ENCODE data around the gene PIK3C3. TPM values are rescaled to one million over a fixed set of nuclear protein-coding genes. Genes with fewer than 3 reads are reported as not detected.

The PIK3C3 gene
- total and polyA plus RNA-seq, 9 of the 15 experiments (the other 6 are each of a cell fraction or from before 2014, with no cell fraction given): 27.0 to 101 (median 42.9) TPM

- H3K27me3 ChIP-seq (ENCODE audit: control insufficient read depth in 2 of 2, insufficient read depth in 2 of 2, low read length in 2 of 2): no peaks in the 10 kb centered on the region
- POLR2A ChIA-PET: interaction anchor here (0.6 to 1.0 kb wide), 2 partner anchors 10 to 48 kb away, joined by 3 read pairs; no protein-coding TSS in a partner anchor
- CTCF ChIA-PET (ENCODE audit: low intra/inter-chr PET ratio): interaction anchor here (0.8 kb wide), 1 partner anchor 1534 kb away, joined by 5 read pairs; no protein-coding TSS in a partner anchor
- H2AFZ ChIP-seq (ENCODE audit: low read depth, low read length): no peak overlapping the region
- no peak overlapping the region for H3K9ac ChIP-seq (ENCODE audit: insufficient read depth in 1 of 2, low read depth in 2 of 2, low read length in 2 of 2)
- H3K79me2 ChIP-seq (ENCODE audit: control insufficient read depth, insufficient read depth, low read length): no peaks in the 10 kb centered on the region
- H4K20me1 ChIP-seq (replicated peaks; ENCODE audit: control insufficient read depth, insufficient read depth, low read length): no peaks in the 10 kb centered on the region; the same call in 1 of the 2 replicates
- no peak overlapping the region for H3K4me2 ChIP-seq (ENCODE audit: insufficient read depth, low read length)
- no peaks in the 10 kb centered on the region for H3K9me1 ChIP-seq (ENCODE audit: control insufficient read depth, insufficient read depth, low read length)
- H3K4me3 ChIP-seq: no peak overlapping the region
- H3K4me1 ChIP-seq (replicated peaks in 1 of 2; ENCODE audit: control insufficient read depth in 2 of 2, insufficient read depth in 2 of 2, low read length in 2 of 2): no peaks in the 10 kb centered on the region
- 4% methylated on average over 5 of the region's 5 CpGs for WGBS (ENCODE audit: insufficient coverage, low coverage, missing lambda C conversion rate)
- in situ Hi-C loops (cut with MboI) (loop anchor here (25.0 kb wide), 1 partner anchor 1209 kb away; no protein-coding TSS in a partner anchor), intact Hi-C loops (cut with micrococcal nuclease) (loop anchor here (2.0 to 5.0 kb wide), 3 partner anchors 62 to 1544 kb away; no protein-coding TSS in a partner anchor)
- H3K36me3 ChIP-seq (ENCODE audit: control insufficient read depth, insufficient read depth, low read length): peaks cover 4% of the 10 kb centered on the region; the same call in 1 of the 3 replicates
- H3K9me3 ChIP-seq (replicated peaks; ENCODE audit: control insufficient read depth, insufficient read depth, low read depth, low read length): no peaks in the 10 kb centered on the region
- H3K27ac ChIP-seq (ENCODE audit: extremely low read depth, low read depth, low read length): no peak overlapping the region
- peak; percentile 20 to 61 (median 26) for DNase-seq (ENCODE audit: extremely low read depth in 1 of 4, low spot score in 3 of 4)
- FAIRE-seq: peak; percentile 80
- ATAC-seq: peak; percentile 80
- BruUV-seq (replicated peaks): no TSS peak
- TF ChIP-seq TOE1 (IDR thresholded peaks at IDR 0.05; ENCODE audit: borderline replicate concordance) (peak; percentile 45; the same call in 1 of the 2 replicates), TOE1 (CRISPR knock-in tag; IDR thresholded peaks at IDR 0.05; ENCODE audit: borderline replicate concordance, low read depth) (no peak), ZNF41 (CRISPR knock-in tag; conservative IDR thresholded peaks at IDR 0.05) (no peak), TFE3 (CRISPR knock-in tag; IDR thresholded peaks at IDR 0.05) (peak; percentile 77), RAD21 (CRISPR knock-in tag; conservative IDR thresholded peaks at IDR 0.05 in 1 of 2, IDR thresholded peaks at IDR 0.05 in 1 of 2) (peak; percentile 51 to 57)
- TF ChIP-seq, protein P1, sequence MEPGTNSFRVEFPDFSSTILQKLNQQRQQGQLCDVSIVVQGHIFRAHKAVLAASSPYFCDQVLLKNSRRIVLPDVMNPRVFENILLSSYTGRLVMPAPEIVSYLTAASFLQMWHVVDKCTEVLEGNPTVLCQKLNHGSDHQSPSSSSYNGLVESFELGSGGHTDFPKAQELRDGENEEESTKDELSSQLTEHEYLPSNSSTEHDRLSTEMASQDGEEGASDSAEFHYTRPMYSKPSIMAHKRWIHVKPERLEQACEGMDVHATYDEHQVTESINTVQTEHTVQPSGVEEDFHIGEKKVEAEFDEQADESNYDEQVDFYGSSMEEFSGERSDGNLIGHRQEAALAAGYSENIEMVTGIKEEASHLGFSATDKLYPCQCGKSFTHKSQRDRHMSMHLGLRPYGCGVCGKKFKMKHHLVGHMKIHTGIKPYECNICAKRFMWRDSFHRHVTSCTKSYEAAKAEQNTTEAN (CRISPR knock-in tag; IDR thresholded peaks at IDR 0.05): no peak
- TF ChIP-seq, protein P2, sequence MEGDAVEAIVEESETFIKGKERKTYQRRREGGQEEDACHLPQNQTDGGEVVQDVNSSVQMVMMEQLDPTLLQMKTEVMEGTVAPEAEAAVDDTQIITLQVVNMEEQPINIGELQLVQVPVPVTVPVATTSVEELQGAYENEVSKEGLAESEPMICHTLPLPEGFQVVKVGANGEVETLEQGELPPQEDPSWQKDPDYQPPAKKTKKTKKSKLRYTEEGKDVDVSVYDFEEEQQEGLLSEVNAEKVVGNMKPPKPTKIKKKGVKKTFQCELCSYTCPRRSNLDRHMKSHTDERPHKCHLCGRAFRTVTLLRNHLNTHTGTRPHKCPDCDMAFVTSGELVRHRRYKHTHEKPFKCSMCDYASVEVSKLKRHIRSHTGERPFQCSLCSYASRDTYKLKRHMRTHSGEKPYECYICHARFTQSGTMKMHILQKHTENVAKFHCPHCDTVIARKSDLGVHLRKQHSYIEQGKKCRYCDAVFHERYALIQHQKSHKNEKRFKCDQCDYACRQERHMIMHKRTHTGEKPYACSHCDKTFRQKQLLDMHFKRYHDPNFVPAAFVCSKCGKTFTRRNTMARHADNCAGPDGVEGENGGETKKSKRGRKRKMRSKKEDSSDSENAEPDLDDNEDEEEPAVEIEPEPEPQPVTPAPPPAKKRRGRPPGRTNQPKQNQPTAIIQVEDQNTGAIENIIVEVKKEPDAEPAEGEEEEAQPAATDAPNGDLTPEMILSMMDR (IDR thresholded peaks at IDR 0.05 in 2 of 3, conservative IDR thresholded peaks at IDR 0.05 in 1 of 3; ENCODE audit: insufficient read depth in 2 of 3, low read depth in 1 of 3, low read length in 3 of 3): peak; percentile 46 to 61 (median 57); a peak in 5 of 6 replicates
Observed at GRCh38 chr18:42053188-42053781, 98.3 kb downstream of the PIK3C3 start.
